Activated CD4-positive, alpha-beta T cell treated with anti-CD3 and anti-CD28 coated beads for 1 hour (primary cell): Measurements from ENCODE around the gene FFAR4.

Source experiments
- DNase-seq: peaks from one replicate; pipeline ENCODE4 v3.0.0-alpha.2; 2020

FFAR4 gene

DNA sequence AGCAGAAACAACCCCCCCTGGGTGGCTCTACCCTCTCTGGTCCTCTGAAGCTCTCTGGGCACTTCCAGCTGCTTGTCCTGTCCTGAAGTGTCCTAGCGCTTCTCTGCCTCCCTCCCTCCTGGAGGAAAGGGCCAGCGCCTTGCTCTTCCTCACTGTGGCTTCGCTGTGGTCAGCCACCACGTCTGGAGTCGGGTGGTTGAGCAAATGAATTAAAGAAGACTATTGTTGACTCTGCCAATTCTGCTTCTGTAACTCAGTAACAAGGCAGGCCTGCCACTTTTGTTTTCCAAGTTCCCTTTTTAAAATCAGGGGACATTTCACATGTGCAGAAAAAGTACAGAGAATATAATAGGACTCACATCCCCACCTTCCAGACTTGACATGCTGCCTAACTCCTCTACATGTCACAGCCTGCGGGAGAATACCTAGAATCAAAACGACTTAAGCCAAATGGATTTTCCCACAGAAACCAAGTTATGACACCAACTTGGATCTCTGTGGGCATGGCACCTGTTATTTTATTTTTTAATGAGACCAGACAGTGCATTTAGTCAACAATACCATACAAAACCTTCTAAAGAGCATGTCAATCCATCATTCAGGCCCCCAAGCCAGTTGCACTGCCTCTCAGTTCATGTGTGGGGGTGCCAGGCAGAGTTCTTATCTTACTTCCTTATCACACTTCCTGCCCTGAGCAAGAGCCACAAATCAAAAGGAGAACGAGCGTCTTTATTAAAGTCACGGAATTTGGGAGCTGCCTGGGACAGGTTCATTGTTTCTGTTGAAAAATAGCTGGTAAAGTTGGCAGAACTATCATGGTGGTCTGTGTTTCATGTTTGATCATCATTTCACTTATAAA is 6.8 kb downstream of the FFAR4 start:
- no peak for DNase-seq

DNA sequence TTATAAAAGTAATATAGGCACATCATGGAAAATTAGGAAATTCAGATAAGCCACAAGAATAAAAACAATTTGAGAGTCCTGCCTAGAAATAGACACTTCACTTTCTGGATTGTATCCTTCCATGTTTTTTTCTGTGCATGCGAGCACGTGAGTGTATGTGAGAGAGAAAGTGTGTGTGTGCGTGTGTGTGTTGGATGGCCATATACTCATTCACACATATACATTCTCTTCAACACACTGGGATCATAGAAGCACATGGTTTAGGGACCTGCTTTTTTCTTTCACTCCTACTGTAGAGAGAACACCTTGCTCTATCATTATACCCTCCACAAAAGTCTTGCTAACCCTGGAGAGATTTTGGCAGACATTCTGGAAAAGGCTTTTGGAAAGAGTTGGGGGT is 7.5 kb downstream of the FFAR4 start:
- DNase-seq = no peak

GRCh38 chr10:93576888-93577287 is 10.4 kb downstream of the FFAR4 start:
- no peak for DNase-seq

GRCh38 chr10:93577565-93577964 is 11.1 kb downstream of the FFAR4 start:
- DNase-seq = no peak

DNA sequence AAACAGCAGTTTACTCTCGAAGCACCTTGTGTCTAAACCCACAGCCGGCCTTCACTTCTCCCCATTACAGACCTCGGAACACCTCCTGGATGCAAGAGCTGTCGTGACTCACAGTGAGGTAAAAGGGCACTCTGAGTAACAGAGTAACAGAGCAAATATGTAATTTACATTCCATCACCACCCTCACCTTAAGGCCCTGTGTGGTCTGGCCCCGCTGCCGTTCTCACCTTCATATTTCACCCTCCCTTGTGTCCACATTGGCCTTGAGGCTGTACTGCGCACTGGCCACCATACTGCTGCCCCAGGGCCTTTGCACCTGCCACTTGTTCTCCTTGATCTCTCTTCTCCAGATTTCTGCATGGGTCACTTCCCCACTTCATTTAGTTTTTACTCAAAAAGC is 12.6 kb downstream of the FFAR4 start:
- DNase-seq = no peak

DNA sequence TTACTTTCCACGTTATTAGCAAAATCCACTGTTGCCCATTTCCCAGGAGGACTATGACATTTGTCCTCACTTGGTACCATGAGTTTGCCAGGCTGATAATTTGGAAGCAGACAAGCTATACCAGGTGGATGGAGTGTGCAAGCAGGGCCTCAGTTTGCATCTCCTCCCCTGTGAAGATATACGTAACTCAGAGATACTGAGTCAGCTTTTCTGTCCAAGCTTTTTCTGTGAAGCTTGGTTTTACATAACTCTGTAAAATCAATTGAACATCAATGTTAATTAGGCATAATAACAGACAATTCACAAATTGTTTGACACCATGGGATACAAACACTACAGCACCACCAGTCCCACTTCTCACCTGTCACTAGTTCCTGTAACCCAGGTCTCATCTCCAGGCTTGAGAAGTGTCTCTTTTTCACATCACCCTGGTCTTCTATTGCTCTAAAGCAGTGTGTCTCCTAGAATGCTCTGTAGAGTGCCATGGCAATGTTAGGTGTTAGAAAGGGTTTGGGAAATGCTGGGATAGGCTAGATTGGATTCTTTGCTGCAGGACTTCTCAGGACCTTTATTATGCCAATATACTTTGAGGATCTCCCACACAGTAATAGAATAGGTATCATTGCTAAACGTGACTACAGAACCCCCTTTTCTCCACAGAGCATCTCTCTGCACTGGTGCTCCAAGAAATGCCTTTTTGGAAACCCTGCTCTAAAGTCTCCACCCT is 13.7 kb downstream of the FFAR4 start:
- DNase-seq = no peak

DNA sequence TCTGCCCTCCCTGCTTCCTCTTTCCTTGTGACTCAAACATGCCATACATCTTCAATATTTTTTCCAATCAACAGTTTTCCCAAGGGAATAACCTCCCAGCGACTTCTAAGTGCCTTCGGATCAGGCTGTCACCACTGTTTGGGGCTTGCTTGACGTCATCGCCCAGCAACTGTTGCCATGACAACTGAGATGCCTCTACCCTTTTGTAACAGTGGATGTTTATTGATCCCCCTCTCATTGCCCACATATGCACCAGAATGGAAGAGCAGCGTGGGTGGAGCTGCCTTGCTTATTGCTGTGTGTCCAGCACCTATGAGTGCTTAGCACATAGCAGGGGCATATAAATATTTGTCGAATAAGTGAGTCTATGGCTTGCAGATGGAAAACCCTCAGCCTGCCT is 14.4 kb downstream of the FFAR4 start:
- DNase-seq = no peak

DNA sequence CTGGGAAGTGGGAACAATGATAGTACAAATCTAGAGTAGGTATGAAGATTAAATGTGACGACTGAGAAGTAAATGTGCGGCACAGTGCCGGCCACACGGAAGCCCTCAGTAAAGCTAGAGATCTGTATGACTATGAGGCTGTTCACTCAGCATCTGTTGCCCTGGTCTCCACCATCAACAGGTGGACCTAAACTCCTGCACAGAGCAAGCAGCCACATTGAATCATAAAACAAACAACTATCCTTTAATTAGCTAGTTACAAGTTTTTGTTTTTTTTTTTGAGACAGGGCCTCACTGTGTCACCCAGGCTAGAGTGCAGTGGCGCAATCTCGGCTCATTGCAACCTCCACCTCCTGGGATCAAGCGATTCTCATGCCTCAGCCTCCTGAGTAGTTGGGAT is 18.0 kb downstream of the FFAR4 start:
- DNase-seq = no peak

DNA sequence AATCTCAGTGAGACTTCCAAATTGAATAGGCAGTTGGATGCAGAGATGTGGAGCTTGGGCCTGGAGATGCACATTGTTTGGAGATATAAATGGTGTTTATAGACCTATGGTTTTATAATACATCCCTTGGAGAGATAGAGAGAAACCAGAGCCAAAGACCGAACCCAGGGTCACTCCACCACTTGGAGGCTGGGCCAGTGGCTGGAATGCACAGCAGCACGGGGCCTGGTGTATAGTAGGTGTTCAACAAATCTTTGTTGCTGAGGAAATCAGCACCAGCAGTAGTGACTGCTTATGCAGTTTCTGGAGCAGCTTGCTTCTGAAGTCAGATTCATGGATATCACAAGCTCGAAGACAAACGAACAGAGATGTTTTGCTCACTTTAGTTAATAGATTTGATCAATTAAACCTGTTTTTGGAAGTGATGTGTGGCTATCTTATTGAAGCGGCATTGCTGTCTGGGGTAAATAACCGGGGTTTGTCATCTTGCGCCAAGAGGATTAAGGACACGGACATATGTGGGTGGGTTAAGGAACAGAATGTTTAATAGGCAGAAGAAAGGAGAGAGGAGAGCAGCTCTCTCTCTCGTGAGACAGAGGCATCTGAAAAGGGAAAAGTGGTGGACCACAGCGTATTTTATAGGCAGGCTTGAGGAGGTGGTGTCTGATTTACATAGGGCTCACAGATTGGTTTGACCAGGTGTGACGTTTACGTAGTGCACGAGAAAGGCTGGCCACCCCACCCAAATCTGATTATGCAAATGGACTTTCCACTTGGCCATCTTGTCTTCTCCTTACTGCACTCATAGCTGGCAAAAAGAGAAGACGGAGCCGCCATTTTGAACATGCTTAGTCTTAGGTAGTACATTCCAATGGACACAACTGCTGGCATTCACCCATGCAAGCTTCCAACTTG is 23.4 kb downstream of the FFAR4 start:
- DNase-seq = no peak

GRCh38 chr10:93590638-93591037 is 24.2 kb downstream of the FFAR4 start:
- no peak for DNase-seq

GRCh38 chr10:93591065-93591808 is 24.8 kb downstream of the FFAR4 start:
- DNase-seq = no peak

DNA sequence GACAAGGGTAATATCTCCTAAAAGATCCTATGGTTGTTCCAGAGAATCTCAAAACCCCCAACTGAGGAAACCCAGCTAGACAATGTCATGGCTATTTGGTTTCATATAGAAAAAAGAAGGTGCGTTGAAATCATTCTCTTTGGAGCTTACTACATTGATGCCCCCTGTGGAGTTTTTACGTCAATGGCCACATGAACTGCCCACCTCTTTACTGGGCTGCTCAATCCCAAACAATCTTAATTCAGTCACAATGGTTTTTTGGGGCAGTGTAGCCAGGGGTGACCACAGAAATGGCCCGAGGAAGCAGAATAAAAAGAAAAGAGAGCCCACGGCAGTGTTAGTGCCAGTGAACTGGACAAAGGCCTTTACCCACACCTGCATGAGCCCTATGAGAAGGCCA is 26.8 kb downstream of the FFAR4 start:
- DNase-seq = no peak

DNA sequence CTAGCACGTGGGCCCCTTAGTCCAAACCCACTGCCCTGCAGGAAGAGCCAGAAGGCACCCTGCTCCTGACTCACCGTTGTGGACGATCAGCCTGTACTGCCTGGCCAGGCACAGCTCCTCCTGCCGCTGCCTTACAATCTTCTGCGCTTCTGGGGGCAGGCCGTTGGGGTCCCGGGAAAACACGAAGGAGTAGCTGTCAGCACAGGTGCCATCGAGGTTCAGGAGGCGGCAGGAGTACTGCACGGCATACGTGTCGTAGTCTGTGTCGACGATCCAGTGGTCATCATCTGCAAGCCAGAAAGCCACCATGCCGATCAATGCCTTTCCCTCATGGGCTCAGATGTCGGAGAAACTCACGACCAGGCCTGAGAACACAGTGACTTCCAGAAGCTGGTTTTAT is 27.3 kb downstream of the FFAR4 start:
- no peak for DNase-seq

- DNase-seq = no peak
Observed at GRCh38 chr10:93594518-93594917, 28.1 kb downstream of the FFAR4 start.

DNA sequence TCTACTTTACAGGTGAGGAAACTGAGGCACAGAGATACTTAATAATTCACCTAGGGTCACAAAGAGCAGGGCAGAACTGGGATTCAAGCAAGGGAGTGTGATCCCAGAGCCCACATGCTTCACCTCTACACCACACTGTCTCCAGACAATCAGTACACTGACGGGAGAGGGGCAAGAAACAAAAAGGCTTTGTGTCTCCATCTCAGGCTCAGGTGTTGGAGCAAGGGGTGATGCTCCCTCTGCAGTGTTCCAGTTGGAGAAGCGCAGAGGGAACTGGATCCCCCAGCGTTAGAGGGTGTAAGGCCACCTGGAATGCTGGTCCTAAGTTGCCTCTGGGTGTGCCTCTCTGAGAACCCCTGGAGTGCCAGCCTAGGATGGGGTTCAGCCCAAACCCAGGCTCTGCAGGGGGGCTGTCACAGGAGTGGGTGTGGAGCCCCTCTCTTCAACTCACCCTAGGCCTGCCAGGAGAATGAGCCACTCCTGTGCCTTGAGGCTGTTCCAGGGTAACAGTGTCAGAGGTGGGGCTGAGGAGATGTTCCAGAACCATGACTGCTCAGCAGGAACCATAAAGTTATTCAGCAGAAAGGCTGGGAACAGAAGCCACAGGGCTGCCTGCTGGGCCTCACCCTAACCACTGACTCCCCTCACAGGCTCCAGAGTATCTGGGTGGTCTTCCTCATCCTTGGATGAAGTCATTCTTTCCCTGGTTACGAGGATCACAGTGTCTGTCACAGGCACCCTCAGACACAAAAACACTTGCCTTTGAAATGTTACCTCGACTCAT is 29.1 kb downstream of the FFAR4 start:
- no peak for DNase-seq

GRCh38 chr10:93596539-93596938 is 30.1 kb downstream of the FFAR4 start:
- DNase-seq = no peak

- no peak for DNase-seq
Observed at GRCh38 chr10:93597075-93597599, 30.7 kb downstream of the FFAR4 start.

DNA sequence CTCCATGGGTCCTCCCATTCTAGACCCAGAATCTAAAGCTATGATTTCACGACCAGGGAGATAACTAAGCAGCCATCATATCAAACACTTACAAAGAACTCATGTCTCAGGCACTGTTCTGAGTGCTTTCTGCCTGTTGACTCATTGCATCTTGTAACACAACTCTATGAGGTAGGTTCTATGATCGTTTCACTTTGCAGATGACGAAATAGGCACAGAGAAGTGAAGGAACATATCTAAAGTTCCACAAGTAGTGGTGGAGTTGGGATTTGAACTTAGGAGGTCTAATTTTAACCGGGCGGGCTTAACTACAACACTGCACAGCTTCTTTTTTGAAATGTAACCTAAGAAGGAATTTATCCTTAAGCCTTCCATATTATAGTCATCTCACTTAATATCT is 31.7 kb downstream of the FFAR4 start:
- DNase-seq = no peak

GRCh38 chr10:93599335-93599734 is 32.9 kb downstream of the FFAR4 start:
- DNase-seq = no peak

- DNase-seq = no peak
Observed at GRCh38 chr10:93599778-93600177, 33.3 kb downstream of the FFAR4 start.

DNA sequence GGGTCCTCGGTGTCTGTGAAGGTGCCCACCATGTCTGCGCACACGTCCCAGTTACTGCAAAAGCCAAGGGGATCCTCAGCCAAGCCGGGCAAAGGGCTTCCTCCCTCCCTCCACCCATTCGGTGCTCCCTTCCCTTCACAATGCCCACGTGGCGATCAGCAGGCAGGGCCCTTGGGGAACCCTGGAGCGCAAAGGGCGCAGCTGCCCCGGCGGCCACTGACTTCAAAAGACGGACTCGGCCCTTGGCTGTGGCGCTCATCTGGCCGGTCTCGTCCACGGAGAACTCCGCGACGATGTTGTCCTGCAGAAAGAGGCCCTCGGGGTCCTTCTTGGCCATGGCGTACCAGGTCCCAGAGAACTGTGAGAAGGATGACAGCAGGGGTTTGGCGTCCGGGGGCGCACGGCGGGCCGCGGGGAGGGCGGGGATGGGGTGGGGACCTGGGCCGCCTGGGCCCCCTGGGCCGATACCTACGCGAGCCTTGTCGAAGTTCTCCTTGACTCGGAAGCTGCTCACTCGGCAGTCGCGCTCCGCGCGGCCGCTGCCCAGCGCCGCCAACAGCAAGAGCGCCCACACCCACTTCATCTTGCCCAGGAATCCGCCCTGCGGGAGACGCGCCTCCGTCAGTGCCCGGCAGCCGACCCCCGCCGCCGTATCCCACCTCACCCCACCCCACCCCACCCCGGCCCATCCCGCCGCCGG is 34.1 kb downstream of the FFAR4 start:
- DNase-seq = no peak
